AG04449 (cell line): ENCODE results near the gene TBCE.
"Not testable (repeated sequence)": the region's sequence is repeated elsewhere in the genome, so short reads cannot be mapped to it uniquely, and the experiment has no call there.

ENCODE experiments used
- CTCF ChIA-PET: fragments of 350-600 bp; formaldehyde crosslinking; extraction: SDS; loops from one replicate; lab custom pipeline; 2021; ENCODE audit warnings: antibody characterized with exemption; lab: Yijun Ruan, JAX
- POLR2A ChIA-PET: fragments of 400-600, 350-600 bp; formaldehyde crosslinking; extraction: SDS; loops from one replicate; lab custom pipeline; 2020; ENCODE audit warnings: antibody characterized with exemption, inconsistent platforms; lab: Yijun Ruan, JAX
- DNase-seq: peaks from one replicate; pipeline ENCODE4 v3.0.0-alpha.2; 2010; ENCODE audit warnings: low read depth, low spot score
- H3K4me3 ChIP-seq: 2 replicates; pipeline ENCODE4 v1.5.1; 2011; ENCODE audit warnings: low read depth, mild to moderate bottlenecking, control low read depth, low read length
- TF ChIP-seq, protein P1 (sequence below): IDR thresholded peaks from one replicate; pipeline ENCODE4 v1.5.1; 2011; ENCODE audit warnings: mild to moderate bottlenecking, moderate library complexity, low read length, control low read depth, inconsistent platforms; ENCODE audit not compliant: insufficient read depth; ENCODE audit errors: missing control alignments

The TBCE gene

DNA sequence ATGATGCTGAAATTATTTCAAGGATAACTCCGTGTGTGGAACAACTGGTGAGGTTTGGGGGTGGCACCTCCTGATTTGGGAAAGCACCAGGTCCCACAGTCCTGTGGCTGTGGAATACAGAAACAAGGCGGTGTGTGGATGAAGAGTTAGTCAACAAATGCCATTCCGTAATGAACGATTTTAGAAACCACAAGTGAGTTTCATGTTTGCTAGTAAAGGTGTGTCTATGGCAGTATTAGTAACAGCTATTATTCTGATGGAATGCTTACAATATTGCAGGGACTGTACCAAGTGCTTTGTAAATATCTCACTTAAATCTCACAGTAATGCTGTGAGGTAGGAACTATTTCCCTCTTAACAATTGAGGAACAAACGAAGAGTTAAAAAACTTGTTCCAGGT lies 83.2 kb downstream of the TBCE start:
- ChIA-PET POLR2A (no interaction called here), CTCF (interaction anchor here (0.7 kb wide), 1 partner anchor 345 kb away, joined by 3 read pairs; no protein-coding TSS in a partner anchor)
- TF ChIP-seq, protein P1, sequence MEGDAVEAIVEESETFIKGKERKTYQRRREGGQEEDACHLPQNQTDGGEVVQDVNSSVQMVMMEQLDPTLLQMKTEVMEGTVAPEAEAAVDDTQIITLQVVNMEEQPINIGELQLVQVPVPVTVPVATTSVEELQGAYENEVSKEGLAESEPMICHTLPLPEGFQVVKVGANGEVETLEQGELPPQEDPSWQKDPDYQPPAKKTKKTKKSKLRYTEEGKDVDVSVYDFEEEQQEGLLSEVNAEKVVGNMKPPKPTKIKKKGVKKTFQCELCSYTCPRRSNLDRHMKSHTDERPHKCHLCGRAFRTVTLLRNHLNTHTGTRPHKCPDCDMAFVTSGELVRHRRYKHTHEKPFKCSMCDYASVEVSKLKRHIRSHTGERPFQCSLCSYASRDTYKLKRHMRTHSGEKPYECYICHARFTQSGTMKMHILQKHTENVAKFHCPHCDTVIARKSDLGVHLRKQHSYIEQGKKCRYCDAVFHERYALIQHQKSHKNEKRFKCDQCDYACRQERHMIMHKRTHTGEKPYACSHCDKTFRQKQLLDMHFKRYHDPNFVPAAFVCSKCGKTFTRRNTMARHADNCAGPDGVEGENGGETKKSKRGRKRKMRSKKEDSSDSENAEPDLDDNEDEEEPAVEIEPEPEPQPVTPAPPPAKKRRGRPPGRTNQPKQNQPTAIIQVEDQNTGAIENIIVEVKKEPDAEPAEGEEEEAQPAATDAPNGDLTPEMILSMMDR = no peak
- no peak overlapping the region for H3K4me3 ChIP-seq
- DNase-seq = no peak

DNA sequence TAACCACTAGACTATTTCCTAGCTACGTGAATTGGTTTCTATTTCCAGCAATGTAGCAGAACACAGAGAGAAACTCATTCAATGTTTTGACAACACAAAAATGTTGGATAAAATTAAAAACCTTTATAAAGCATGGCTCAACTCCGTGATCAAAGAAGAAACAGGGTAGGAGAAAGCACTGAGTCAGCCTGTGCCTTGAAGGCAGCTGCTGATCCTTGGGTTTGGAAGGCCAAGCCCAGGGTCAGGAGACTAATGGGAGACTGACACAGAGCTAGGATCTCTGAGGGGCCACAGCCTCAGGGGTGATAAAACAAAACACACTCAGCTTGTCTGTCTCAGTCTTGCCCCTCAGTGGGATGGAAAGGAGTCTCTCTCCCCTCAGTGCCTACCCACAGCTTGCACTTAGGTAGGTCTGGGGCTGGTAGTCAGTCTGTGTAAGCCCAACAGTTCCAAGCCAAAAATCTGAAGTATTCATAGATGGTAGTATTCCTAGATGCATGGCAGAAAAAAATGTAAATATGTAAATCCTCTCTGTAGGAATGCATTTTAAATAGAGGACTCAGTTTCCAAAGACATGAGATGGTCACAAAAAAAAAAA lies 83.8 kb downstream of the TBCE start:
- H3K4me3 ChIP-seq = no peak overlapping the region
- POLR2A ChIA-PET = no interaction called here
- TF ChIP-seq, protein P1 = no peak
- no peak for DNase-seq
- CTCF ChIA-PET = interaction anchor here (0.7 to 1.1 kb wide), 2 partner anchors 35 to 345 kb away, joined by 3 read pairs; no protein-coding TSS in a partner anchor

DNA sequence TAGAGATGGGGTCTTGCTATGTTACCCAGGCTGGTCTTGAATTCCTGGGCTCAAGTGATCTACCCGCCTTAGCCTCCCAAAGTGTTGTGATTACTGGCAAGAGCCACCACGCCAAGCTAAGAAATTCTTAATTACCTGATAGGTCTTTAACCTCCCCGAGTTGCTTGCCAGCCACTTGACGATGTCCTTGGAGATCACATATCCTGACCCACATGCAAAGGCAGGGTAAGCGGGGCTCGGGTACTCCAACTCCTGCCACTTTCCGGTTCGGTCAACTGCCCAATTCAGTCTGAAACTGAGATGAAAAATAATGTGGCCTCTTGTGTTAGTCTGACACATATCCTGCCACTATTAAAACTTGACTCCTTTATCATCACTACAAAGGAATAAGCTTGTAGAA lies 86.8 kb downstream of the TBCE start:
- POLR2A ChIA-PET = no interaction called here
- H3K4me3 ChIP-seq = no peak overlapping the region
- TF ChIP-seq, protein P1 = no peak
- DNase-seq = no peak
- CTCF ChIA-PET = interaction anchor here (1.2 to 1.5 kb wide), 3 partner anchors 11 to 389 kb away, joined by 3 to 4 read pairs (median 4); no protein-coding TSS in a partner anchor

DNA sequence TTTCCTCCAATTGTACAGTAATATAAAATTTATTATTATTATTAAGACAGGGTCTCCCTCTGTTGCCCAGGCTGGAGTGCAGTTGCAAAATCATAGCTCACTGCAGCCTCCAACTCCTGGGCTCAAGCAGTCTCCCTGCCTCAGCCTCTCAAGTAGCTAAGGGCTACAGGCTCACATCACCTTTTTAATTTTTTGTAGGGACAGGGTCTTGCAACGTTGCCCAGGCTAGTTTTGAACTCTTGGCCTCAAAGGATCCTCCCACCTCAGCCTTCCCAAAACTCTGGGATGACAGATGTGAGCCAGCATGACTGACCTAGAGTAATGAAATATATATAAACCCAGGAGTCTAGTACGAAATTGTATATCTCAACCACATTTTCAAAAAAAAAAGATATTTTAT lies 87.9 kb downstream of the TBCE start:
- ChIA-PET POLR2A (no interaction called here), CTCF (no interaction called here)
- TF ChIP-seq, protein P1 = no peak
- H3K4me3 ChIP-seq = no peak overlapping the region
- DNase-seq = no peak

DNA sequence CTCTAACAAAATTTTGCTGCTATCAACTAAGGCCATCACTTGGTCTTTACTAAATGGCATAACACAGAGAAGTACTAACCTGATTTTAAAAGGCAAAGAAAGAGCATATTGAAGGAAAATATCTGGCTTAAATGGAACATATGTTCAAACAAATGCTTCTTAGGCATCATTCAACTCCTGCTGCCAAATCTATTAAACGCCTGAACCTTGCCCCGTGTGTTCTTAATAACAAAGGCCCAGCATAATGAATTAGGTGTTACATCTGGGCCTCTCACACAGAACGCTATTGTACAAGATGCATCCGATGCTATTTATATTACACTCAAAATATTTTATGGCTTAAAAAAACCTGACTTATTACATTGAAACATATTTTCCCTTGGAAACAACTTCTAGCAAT lies 88.6 kb downstream of the TBCE start:
- ChIA-PET POLR2A (no interaction called here), CTCF (no interaction called here)
- no peak overlapping the region for H3K4me3 ChIP-seq
- TF ChIP-seq, protein P1 = no peak
- no peak for DNase-seq

DNA sequence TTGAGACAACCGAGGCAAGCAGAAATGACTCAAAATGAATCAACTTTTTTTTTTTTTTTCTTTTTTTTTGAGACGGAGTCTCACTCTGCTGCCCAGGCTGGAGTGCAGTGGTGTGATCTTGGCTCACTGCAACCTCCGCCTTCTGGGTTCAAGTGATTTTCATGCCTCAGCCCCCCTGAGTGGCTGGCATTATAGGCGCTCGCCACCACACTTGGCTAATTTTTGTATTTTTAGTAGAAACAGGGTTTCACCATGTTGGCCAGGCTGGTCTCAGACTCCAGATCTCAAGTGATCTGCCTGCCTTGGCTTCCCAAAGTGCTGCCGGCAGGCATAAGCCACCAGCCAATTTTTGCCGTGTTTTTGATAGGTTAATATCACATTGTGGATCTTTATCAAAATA lies 90.6 kb downstream of the TBCE start:
- H3K4me3 ChIP-seq, CTCF ChIA-PET, DNase-seq, POLR2A ChIA-PET: not testable (repeated sequence)

DNA sequence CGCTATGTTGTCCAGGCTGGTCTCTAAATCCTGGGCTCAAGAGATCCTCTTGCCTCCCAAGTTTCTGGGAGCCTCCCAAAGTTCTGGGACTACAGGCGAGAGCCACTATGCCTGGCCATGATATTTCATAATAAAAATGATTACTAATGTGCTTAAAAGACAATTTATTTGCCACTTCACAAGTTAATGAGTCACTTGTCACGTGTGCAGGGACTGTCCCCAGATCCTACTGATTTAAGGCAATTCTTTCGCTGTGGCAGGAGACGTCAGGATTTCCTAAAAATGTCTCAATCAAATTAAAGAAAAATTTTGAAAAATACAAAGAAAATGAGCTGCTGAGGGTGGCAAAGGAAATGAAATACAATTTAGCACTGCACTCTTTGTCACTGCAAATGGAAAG lies 93.5 kb downstream of the TBCE start:
- DNase-seq = no peak
- TF ChIP-seq, protein P1 = no peak
- H3K4me3 ChIP-seq = no peak overlapping the region
- POLR2A ChIA-PET = no interaction called here
- CTCF ChIA-PET = no interaction called here
